Brain microvascular endothelial cell (primary cell): Measurements from ENCODE around the gene NAT14.
A peak's percentile ranks its signal among the peaks of the same experiment; 100 is the strongest.

Experiments
- DNase-seq: peaks from one replicate; pipeline ENCODE4 v3.0.0-alpha.2; 2020
- H3K27ac ChIP-seq: fragments of 250-450 bp; sonication (Bioruptor Pico); 2 replicates; pipeline ENCODE4 v1.5.1; 2020; ENCODE audit warnings: mild to moderate bottlenecking, moderate library complexity
- H3K27me3 ChIP-seq: fragments of 250-450 bp; sonication (Bioruptor Pico); replicated peaks from 2 replicates; pipeline ENCODE4 v1.5.1; 2020; ENCODE audit warnings: mild to moderate bottlenecking
- H3K36me3 ChIP-seq: fragments of 250-450 bp; sonication (Bioruptor Pico); replicated peaks from 2 replicates; pipeline ENCODE4 v1.5.1; 2020; ENCODE audit warnings: mild to moderate bottlenecking
- H3K4me3 ChIP-seq: 2 replicates; pipeline ENCODE4 v1.5.1; 2011; ENCODE audit warnings: low read depth, mild to moderate bottlenecking, control low read depth, low read length, moderate library complexity
- in situ Hi-C: cut with HindIII; loops from 2 replicates; pipeline ENCODE4 v1.10.0; 2017; ENCODE audit warnings: low sequenced_read_pairs, low pct_ligation_motif_present
- TF ChIP-seq, protein P1 (sequence below): IDR thresholded peaks from 2 replicates; pipeline ENCODE4 v1.5.1; 2011; ENCODE audit warnings: low read depth, mild to moderate bottlenecking, moderate library complexity, low read length, control low read depth, inconsistent platforms; ENCODE audit errors: missing control alignments

The NAT14 gene

DNA sequence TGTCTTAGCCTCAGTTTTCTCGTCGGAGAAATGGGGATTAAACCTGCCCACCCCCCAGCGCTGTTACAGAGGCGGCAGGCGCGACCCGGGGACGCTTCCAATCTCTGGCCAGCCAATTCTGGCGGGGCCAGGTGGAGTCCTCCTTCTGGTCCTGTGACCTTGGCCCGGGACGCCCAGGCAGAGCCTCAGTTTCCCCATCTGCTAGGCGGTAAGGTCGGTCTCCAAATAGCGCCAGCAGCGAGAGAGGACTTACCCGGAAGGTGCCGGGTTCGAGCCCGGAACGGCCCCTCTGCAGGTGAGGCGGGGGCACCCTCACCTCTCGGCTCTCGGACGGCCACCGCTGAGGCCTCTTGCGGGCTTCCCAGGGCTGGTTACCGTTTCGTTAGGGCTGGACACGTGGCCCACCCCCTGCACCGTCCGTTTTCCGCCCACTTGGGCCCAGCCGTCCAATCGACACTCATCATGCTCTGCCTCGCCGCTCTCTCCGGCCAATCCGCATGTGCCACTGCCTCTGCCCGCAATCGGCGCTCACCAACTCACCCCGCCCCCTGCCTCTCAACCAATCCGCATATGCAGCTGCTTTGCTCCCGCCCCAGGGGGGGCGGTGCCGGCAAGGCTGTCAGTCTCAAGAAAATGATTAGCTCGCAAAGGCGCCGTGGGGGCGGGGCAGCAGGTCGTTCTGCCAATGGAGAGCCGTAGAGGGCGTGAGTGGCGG, 23.6 kb upstream of the NAT14 start, which contains the start of gene ISOC2:
ISOC2 (minus strand) TSS at position 384 of the 715 bp plus-strand sequence. CDS start 5,156 bp downstream, outside the sequence.
- Histone ChIP-seq H3K27ac (peak within 1 kb of the TSS; percentile 67), H3K36me3 (no peaks in the 10 kb centered on the region), H3K27me3 (no peaks in the 10 kb centered on the region), H3K4me3 (peak within 1 kb of the TSS; percentile 92)
- peak; percentile 100 for DNase-seq
- in situ Hi-C loops: no loop called here
- TF ChIP-seq, protein P1, sequence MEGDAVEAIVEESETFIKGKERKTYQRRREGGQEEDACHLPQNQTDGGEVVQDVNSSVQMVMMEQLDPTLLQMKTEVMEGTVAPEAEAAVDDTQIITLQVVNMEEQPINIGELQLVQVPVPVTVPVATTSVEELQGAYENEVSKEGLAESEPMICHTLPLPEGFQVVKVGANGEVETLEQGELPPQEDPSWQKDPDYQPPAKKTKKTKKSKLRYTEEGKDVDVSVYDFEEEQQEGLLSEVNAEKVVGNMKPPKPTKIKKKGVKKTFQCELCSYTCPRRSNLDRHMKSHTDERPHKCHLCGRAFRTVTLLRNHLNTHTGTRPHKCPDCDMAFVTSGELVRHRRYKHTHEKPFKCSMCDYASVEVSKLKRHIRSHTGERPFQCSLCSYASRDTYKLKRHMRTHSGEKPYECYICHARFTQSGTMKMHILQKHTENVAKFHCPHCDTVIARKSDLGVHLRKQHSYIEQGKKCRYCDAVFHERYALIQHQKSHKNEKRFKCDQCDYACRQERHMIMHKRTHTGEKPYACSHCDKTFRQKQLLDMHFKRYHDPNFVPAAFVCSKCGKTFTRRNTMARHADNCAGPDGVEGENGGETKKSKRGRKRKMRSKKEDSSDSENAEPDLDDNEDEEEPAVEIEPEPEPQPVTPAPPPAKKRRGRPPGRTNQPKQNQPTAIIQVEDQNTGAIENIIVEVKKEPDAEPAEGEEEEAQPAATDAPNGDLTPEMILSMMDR: no peak

DNA sequence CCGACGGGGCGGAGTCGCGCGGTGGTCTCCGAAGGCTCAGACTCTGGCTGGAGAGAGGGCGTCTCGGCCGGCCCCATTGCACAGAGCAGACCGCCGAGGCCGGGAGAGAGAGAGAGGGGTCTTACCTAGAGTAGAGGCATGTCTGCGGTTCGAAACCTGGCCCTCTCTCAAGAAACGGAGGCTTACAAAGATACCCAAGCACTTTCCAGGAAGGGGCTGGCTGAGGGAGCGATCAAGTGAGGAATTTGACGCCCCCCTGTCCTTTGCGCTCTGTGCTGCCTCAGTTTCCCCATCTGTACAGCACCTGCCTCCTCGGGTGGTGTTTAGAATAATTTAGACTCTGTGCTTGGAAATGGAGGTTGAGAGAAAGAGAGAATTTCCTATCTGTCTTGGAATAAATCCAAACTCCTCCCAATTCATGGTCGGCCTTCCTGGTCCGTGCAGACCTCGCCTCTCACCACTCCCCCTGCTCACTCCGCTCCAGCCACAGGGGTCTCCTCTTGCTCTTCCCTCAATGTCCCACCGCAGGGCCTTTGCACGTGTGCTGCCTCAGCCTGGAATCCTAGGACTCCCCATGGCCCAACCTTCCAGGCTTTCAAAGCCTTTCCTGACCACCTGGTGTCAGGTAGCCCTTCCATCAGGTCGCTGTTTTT, 22.9 kb upstream of the NAT14 start:
- TF ChIP-seq, protein P1: no peak
- in situ Hi-C loops: no loop called here
- Histone ChIP-seq H3K36me3 (no peaks in the 10 kb centered on the region), H3K27me3 (no peaks in the 10 kb centered on the region), H3K4me3 (peak overlapping the region; percentile 58), H3K27ac (peak overlapping the region; percentile 17)
- DNase-seq: no peak

DNA sequence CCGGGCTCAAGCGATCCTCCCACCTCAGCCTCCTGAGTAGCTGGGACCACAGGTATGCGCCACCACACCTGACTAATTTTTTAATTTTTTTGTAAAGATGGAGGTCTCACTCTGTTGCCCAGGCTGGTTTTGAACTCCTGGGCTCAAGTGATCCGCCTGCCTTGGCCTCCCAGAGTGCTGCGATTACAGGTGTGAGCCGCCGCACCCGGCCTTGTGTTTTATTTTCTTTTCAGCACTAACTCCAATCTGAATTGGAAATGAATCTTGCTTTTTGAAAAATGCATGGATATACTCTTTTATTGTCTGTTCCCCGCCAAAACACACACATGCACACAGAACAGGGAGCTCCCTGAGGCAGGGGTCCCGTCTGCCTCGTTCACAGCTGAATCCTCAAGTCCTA, 22.3 kb upstream of the NAT14 start:
- TF ChIP-seq, protein P1: no peak
- in situ Hi-C loops: no loop called here
- Histone ChIP-seq H3K27ac (no peak overlapping the region), H3K27me3 (no peaks in the 10 kb centered on the region), H3K36me3 (no peaks in the 10 kb centered on the region), H3K4me3 (no peak overlapping the region)
- DNase-seq: no peak

DNA sequence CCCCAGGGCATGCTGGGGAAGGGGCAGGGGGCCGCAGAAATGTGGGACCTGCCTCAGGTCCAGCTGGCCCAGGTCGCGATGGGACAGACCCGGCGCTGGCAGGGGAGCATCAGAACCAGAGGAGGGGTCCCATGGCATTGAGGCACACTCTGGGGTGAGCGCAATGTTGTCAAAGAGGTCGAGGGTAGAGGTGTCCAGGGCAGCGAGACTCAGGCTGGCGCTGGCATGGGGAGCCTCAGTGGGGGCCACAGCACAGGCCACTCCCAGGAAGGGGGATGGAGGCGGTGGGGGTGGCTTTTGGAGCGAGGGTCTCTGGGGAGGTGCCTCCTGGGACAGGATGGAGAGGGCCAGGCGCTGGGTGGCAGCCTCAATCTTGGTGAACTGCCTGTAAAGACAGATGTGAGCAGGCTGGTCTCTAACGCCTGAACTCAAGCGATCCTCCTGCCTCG, 21.4 kb upstream of the NAT14 start:
- in situ Hi-C loops: no loop called here
- Histone ChIP-seq H3K27me3 (no peaks in the 10 kb centered on the region), H3K27ac (no peak overlapping the region), H3K4me3 (no peak overlapping the region), H3K36me3 (no peaks in the 10 kb centered on the region)
- DNase-seq: no peak
- TF ChIP-seq, protein P1: no peak

DNA sequence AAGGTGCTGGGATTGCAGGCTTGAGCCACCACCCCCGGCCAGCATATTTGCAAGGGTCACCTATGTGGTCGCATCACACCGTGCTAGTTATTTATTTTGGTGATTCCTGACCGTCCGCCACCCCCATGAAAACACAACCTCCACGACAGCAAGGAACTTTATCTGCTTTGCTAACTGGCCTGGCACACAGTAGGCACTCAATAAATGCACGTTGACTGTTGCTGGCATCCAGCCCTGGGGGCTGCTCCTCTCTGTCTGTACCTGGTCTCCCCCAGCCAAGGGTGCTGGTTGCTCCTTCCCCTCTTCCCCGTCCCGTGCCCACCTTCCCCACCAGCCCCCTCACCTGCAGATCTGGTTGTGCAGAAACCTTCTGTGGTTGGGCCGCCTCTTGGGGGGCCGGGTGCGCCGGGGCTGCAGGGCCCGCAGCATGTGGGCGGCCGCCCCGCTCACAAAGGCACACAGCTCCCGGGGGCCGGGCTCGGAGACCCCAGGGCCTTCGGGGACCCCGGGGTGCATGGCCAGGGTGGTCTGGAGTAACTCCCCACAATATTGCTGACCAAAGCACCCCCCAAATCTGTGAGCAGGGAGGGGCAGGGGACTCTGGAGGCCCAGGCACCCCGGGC, 20.8 kb upstream of the NAT14 start:
- Histone ChIP-seq H3K4me3 (no peak overlapping the region), H3K36me3 (no peaks in the 10 kb centered on the region), H3K27ac (no peak overlapping the region), H3K27me3 (no peaks in the 10 kb centered on the region)
- no peak for DNase-seq
- in situ Hi-C loops: no loop called here
- TF ChIP-seq, protein P1: no peak
